Hepatocyte (in vitro differentiated cells): Measurements from ENCODE around the gene ACAP3.

ENCODE experiments used
- CTCF ChIP-seq: fragments of 200-600 bp; sonication (generic); IDR thresholded peaks from 2 replicates; pipeline ENCODE4 v1.5.1; 2016; ENCODE audit warnings: antibody characterized with exemption, mild to moderate bottlenecking; ENCODE audit not compliant: poor library complexity
- EZH2 ChIP-seq: fragments of 200-600 bp; sonication (generic); IDR thresholded peaks from 2 replicates; pipeline ENCODE4 v1.6.1; 2016; ENCODE audit warnings: antibody characterized with exemption, mild to moderate bottlenecking, borderline replicate concordance

GRCh38 chr1:1285102-1285571 is 22.6 kb downstream of the ACAP3 start:
- no peak for TF ChIP-seq CTCF
- no peak for TF ChIP-seq EZH2
